Measurements from ENCODE around the gene HLF.
"Not testable (repeated sequence)": the region's sequence is repeated elsewhere in the genome, so short reads cannot be mapped to it uniquely, and the experiment has no call there.

Gene HLF

DNA sequence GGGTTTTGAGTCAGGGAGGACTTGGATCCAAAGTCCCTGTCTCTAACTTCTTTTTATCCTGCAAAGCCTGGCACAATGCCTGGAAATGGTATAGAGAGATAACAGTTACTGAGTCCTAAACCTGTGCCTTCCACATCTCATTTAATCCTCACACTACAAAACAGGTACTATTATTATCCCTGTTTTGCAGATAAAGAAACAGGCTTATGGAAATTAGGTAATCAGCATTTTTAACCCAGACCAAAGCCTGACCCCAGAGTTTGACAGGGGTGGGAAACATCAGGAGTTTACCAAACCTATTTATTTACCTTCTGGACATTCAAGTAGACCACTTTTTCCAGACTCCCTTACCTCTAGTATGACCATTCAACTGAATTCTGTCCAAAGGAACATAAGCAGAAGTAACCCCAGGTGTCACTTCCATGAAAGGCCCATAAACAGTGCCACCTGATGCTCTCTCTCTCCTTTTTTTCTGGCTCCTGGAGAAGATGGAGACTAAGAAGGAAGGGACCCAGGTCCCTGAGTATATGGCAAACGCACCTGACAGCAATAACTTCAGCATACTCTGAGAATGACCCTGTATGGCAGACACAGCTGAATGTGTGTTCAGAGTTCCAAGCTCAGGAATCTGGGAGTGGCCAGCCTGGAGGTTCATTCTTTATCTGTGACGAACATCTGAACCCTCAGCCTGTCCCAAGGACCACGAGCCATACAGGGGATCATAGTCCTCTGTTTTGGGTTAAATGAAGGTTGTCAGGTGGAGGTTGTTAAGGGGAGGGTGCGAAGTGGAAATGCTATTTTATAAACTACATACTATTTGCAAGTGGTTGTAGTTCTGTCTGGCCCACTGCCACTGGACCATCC lies 62.7 kb downstream of the HLF start:
- no peaks in the 10 kb centered on the region for H3K9me3 ChIP-seq (replicated peaks; ENCODE audit: insufficient read depth, low read length)
- no peak overlapping the region for H3K4me3 ChIP-seq (ENCODE audit: low read length)
- no peaks in the 10 kb centered on the region for H3K27me3 ChIP-seq (replicated peaks; ENCODE audit: insufficient read depth, low read length)
- no peak overlapping the region for H3K27ac ChIP-seq (ENCODE audit: low read length)
- no peaks in the 10 kb centered on the region for H3K4me1 ChIP-seq (ENCODE audit: low read length)
- no peaks in the 10 kb centered on the region for H3K79me2 ChIP-seq (ENCODE audit: low read length)
- H3K4me2 ChIP-seq (ENCODE audit: low read depth, low read length): no peak overlapping the region
- no peaks in the 10 kb centered on the region for H3K9me2 ChIP-seq (replicated peaks; ENCODE audit: insufficient read depth, low read length)
- H4K20me1 ChIP-seq (ENCODE audit: insufficient read depth, low read length): no peaks in the 10 kb centered on the region
- H2AFZ ChIP-seq (ENCODE audit: low read length): no peak overlapping the region
- H3K36me3 ChIP-seq (replicated peaks; ENCODE audit: insufficient read depth, low read length): no peaks in the 10 kb centered on the region
- H3K9ac ChIP-seq (ENCODE audit: low read length): no peak overlapping the region
- no peaks in the 10 kb centered on the region for H3F3A ChIP-seq (ENCODE audit: insufficient read depth, low read length)
- no peak for DNase-seq
- TF ChIP-seq EZH2phosphoT487 (IDR thresholded peaks at IDR 0.05; ENCODE audit: low read length) (no peak), EZH2 (optimal IDR thresholded peaks at IDR 0.05; ENCODE audit: low read depth, low read length) (no peak)
- TF ChIP-seq, protein P1, sequence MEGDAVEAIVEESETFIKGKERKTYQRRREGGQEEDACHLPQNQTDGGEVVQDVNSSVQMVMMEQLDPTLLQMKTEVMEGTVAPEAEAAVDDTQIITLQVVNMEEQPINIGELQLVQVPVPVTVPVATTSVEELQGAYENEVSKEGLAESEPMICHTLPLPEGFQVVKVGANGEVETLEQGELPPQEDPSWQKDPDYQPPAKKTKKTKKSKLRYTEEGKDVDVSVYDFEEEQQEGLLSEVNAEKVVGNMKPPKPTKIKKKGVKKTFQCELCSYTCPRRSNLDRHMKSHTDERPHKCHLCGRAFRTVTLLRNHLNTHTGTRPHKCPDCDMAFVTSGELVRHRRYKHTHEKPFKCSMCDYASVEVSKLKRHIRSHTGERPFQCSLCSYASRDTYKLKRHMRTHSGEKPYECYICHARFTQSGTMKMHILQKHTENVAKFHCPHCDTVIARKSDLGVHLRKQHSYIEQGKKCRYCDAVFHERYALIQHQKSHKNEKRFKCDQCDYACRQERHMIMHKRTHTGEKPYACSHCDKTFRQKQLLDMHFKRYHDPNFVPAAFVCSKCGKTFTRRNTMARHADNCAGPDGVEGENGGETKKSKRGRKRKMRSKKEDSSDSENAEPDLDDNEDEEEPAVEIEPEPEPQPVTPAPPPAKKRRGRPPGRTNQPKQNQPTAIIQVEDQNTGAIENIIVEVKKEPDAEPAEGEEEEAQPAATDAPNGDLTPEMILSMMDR (IDR thresholded peaks at IDR 0.05; ENCODE audit: low read length): no peak

DNA sequence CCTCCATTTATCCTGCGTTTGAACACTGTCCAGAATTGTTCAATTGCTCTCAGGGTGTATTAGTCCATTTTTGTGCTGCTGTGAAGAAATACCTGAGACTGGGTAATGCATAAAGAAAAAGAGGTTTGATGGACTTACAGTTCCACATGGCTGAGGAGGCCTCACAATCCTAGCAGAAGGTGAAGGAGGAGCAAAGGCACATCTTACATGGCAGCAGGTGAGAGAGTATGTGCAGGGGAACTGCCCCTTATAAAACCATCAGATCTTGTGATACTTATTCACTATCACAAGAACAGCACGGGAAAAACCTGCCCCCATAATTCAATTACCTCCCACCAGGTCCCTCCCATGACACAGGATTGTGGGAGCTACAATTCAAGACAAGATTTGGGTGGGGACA lies 63.8 kb downstream of the HLF start:
- not testable (repeated sequence) for DNase-seq; H3K79me2 ChIP-seq (ENCODE audit: low read length); H3K27me3 ChIP-seq (replicated peaks; ENCODE audit: insufficient read depth, low read length); H2AFZ ChIP-seq (ENCODE audit: low read length); H3K9me2 ChIP-seq (replicated peaks; ENCODE audit: insufficient read depth, low read length); H3K27ac ChIP-seq (ENCODE audit: low read length); H3K4me1 ChIP-seq (ENCODE audit: low read length); H3K36me3 ChIP-seq (replicated peaks; ENCODE audit: insufficient read depth, low read length); H3K9ac ChIP-seq (ENCODE audit: low read length); H3K9me3 ChIP-seq (replicated peaks; ENCODE audit: insufficient read depth, low read length); H3K4me3 ChIP-seq (ENCODE audit: low read length); H4K20me1 ChIP-seq (ENCODE audit: insufficient read depth, low read length); H3K4me2 ChIP-seq (ENCODE audit: low read depth, low read length); H3F3A ChIP-seq (ENCODE audit: insufficient read depth, low read length)

DNA sequence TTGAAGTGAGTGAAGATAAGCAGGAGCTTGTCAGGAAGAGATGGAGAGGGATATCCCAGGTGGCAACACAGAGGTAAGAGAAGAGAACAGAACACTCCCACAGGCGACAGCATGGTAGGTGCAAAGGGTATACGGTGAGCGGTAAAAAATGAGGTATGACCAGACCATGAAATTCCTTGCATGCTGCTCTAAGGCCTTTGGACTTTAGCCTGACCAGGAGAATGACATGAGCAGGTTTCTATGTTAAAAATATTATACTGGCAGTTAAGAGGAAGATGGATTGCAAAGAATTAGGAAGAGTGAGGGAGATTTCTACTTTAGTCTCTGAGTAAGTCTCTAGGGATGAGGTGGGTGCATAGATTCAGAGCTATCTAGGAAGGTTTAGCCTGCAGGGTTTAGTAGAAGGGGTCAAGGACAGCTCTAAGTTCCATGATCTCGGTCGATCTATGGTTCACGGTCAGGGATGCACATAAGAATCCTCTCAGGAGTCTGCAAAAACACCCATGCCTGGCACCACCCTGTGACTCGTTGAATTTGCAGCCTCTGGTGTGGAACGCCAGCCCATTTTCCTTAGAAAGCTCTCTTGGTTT lies 65.7 kb downstream of the HLF start:
- Histone ChIP-seq H3K9ac (ENCODE audit: low read length) (no peak overlapping the region), H3K4me3 (ENCODE audit: low read length) (no peak overlapping the region), H3K4me1 (ENCODE audit: low read length) (no peaks in the 10 kb centered on the region), H3K4me2 (ENCODE audit: low read depth, low read length) (no peak overlapping the region), H3K9me2 (replicated peaks; ENCODE audit: insufficient read depth, low read length) (no peaks in the 10 kb centered on the region), H3K9me3 (replicated peaks; ENCODE audit: insufficient read depth, low read length) (no peaks in the 10 kb centered on the region), H3K79me2 (ENCODE audit: low read length) (no peaks in the 10 kb centered on the region), H3K27me3 (replicated peaks; ENCODE audit: insufficient read depth, low read length) (no peaks in the 10 kb centered on the region), H3F3A (ENCODE audit: insufficient read depth, low read length) (no peaks in the 10 kb centered on the region), H4K20me1 (ENCODE audit: insufficient read depth, low read length) (no peaks in the 10 kb centered on the region), H3K27ac (ENCODE audit: low read length) (no peak overlapping the region), H3K36me3 (replicated peaks; ENCODE audit: insufficient read depth, low read length) (no peaks in the 10 kb centered on the region), H2AFZ (ENCODE audit: low read length) (no peak overlapping the region)
- DNase-seq: no peak
- TF ChIP-seq, protein P1 (IDR thresholded peaks at IDR 0.05; ENCODE audit: low read length): no peak
- TF ChIP-seq EZH2phosphoT487 (IDR thresholded peaks at IDR 0.05; ENCODE audit: low read length) (no peak), EZH2 (optimal IDR thresholded peaks at IDR 0.05; ENCODE audit: low read depth, low read length) (no peak)

Measured in MM.1S (cell line).